OCI-LY7 (cell line): ENCODE measurements around the gene SUPT4H1.
A peak's percentile ranks its signal among the peaks of the same experiment; 100 is the strongest.

Experiments used
- CTCF ChIP-seq: fragments of 200-600 bp; sonication (generic); conservative IDR thresholded peaks from 2 replicates; pipeline ENCODE4 v1.5.1; 2014; ENCODE audit warnings: mild to moderate bottlenecking, antibody characterized with exemption, low read length, moderate library complexity, mixed read lengths
- EZH2phosphoT487 ChIP-seq: fragments of 200-600 bp; sonication (generic); IDR thresholded peaks from 2 replicates; pipeline ENCODE4 v1.6.1; 2018; ENCODE audit warnings: low read depth, borderline replicate concordance, mild to moderate bottlenecking, mixed run types, antibody characterized with exemption, low read length, moderate library complexity, mixed read lengths

- peak; percentile 78 for TF ChIP-seq CTCF
- TF ChIP-seq EZH2phosphoT487: no peak
These were observed 22.8 kb downstream of the SUPT4H1 start for GRCh38 chr17:58329035-58329809.
